SU-DHL-6 (cell line): Measurements from ENCODE around the gene GON4L.
"Not testable (repeated sequence)": the region's sequence is repeated elsewhere in the genome, so short reads cannot be mapped to it uniquely, and the experiment has no call there.

ENCODE experiments used
- EZH2phosphoT487 ChIP-seq: fragments of 200-600 bp; sonication (generic), shearing (Covaris generic); conservative IDR thresholded peaks from 2 replicates; pipeline ENCODE4 v1.6.1; 2018; ENCODE audit warnings: mild to moderate bottlenecking, antibody characterized with exemption, low read length, moderate library complexity, mixed read lengths
- TF ChIP-seq, protein P1 (sequence below): fragments of 200-600 bp; sonication (generic); IDR thresholded peaks from one replicate; pipeline ENCODE4 v1.5.1; 2017; ENCODE audit warnings: antibody characterized with exemption, mild to moderate bottlenecking, low read length, moderate library complexity; ENCODE audit not compliant: insufficient read depth, poor library complexity, severe bottlenecking

DNA sequence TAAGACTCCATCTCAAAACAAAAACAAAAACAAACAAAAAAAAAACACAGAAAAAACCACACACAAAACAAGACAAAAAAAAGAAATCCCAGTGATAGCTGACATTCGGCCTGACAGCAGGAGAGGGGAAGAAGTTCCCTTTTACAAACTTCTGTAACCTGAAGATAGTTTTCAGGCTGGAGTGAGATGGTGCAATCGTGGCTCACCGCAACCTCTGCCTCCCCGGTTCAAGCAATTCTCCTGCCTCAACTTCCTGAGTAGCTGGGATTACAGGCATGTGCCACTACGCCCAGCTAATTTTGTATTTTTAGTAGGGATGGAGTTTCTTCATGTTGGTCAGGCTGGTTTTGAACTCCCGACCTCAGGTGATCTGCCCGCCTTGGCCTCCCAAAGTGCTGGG is 93.0 kb downstream of the GON4L start:
- TF ChIP-seq, protein P1, sequence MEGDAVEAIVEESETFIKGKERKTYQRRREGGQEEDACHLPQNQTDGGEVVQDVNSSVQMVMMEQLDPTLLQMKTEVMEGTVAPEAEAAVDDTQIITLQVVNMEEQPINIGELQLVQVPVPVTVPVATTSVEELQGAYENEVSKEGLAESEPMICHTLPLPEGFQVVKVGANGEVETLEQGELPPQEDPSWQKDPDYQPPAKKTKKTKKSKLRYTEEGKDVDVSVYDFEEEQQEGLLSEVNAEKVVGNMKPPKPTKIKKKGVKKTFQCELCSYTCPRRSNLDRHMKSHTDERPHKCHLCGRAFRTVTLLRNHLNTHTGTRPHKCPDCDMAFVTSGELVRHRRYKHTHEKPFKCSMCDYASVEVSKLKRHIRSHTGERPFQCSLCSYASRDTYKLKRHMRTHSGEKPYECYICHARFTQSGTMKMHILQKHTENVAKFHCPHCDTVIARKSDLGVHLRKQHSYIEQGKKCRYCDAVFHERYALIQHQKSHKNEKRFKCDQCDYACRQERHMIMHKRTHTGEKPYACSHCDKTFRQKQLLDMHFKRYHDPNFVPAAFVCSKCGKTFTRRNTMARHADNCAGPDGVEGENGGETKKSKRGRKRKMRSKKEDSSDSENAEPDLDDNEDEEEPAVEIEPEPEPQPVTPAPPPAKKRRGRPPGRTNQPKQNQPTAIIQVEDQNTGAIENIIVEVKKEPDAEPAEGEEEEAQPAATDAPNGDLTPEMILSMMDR, result not testable (repeated sequence)
- TF ChIP-seq EZH2phosphoT487, result not testable (repeated sequence)
